ENCODE data around the gene RHEBL1.

RHEBL1 gene

GRCh38 chr12:49019443-49020324 lies 50.1 kb downstream of the RHEBL1 start:
- no peak for DNase-seq (ENCODE audit: low spot score)

- no peak for DNase-seq (ENCODE audit: low spot score)
Observed at GRCh38 chr12:49019120-49019430, 50.7 kb downstream of the RHEBL1 start.

- DNase-seq (ENCODE audit: low spot score), result peak; percentile 99
Observed at GRCh38 chr12:49018261-49019119, 51.3 kb downstream of the RHEBL1 start, which contains the start of gene PRKAG1. Gene PRKAG1, minus strand, starts transcription at chr12:49018776. Its CDS starts 36 bp downstream, at chr12:49018740.

- DNase-seq (ENCODE audit: low spot score), result peak; percentile 65
Observed at GRCh38 chr12:49017891-49018260, 51.9 kb downstream of the RHEBL1 start.

- no peak for DNase-seq (ENCODE audit: low spot score)
Observed at GRCh38 chr12:49015196-49015595, 54.6 kb downstream of the RHEBL1 start.
